ENCODE results near the gene ZNF322.
A peak's percentile ranks its signal among the peaks of the same experiment; 100 is the strongest.

Gene ZNF322

GRCh38 chr6:26623339-26623859, 36.1 kb downstream of the ZNF322 start:
- in situ Hi-C loops (cut with MboI; ENCODE audit: low pct_unique_long_range_greater_than_20kb, low sequenced_read_pairs) = no loop called here
- DNase-seq = no peak

GRCh38 chr6:26613689-26614683, 45.6 kb downstream of the ZNF322 start:
- no peak for DNase-seq
- in situ Hi-C loops (cut with MboI; ENCODE audit: low pct_unique_long_range_greater_than_20kb, low sequenced_read_pairs) = no loop called here

GRCh38 chr6:26613201-26613600, 46.3 kb downstream of the ZNF322 start:
- DNase-seq = no peak
- in situ Hi-C loops (cut with MboI; ENCODE audit: low pct_unique_long_range_greater_than_20kb, low sequenced_read_pairs) = no loop called here

GRCh38 chr6:26611599-26611998, 47.9 kb downstream of the ZNF322 start:
- DNase-seq = no peak
- in situ Hi-C loops (cut with MboI; ENCODE audit: low pct_unique_long_range_greater_than_20kb, low sequenced_read_pairs) = no loop called here

GRCh38 chr6:26609463-26609862, 50.1 kb downstream of the ZNF322 start:
- no peak for DNase-seq
- in situ Hi-C loops (cut with MboI; ENCODE audit: low pct_unique_long_range_greater_than_20kb, low sequenced_read_pairs) = no loop called here

GRCh38 chr6:26607434-26608230, 51.9 kb downstream of the ZNF322 start:
- DNase-seq = peak; percentile 81
- in situ Hi-C loops (cut with MboI; ENCODE audit: low pct_unique_long_range_greater_than_20kb, low sequenced_read_pairs) = no loop called here

GRCh38 chr6:26604797-26605196, 54.7 kb downstream of the ZNF322 start:
- DNase-seq = no peak
- in situ Hi-C loops (cut with MboI; ENCODE audit: low pct_unique_long_range_greater_than_20kb, low sequenced_read_pairs) = no loop called here

- in situ Hi-C loops (cut with MboI; ENCODE audit: low pct_unique_long_range_greater_than_20kb, low sequenced_read_pairs) = no loop called here
- no peak for DNase-seq
Measured at GRCh38 chr6:26604026-26604425, 55.5 kb downstream of the ZNF322 start.

GRCh38 chr6:26602262-26602661, 57.3 kb downstream of the ZNF322 start:
- in situ Hi-C loops (cut with MboI; ENCODE audit: low pct_unique_long_range_greater_than_20kb, low sequenced_read_pairs) = no loop called here

GRCh38 chr6:26600759-26601158, 58.8 kb downstream of the ZNF322 start:
- no peak for DNase-seq
- in situ Hi-C loops (cut with MboI; ENCODE audit: low pct_unique_long_range_greater_than_20kb, low sequenced_read_pairs) = no loop called here

More at GRCh38 chr6:26602262-26602661, 57.3 kb downstream of the ZNF322 start:
- no peak for DNase-seq

GRCh38 chr6:26599591-26599990, 60.0 kb downstream of the ZNF322 start:
- no peak for DNase-seq
- in situ Hi-C loops (cut with MboI; ENCODE audit: low pct_unique_long_range_greater_than_20kb, low sequenced_read_pairs) = no loop called here

- in situ Hi-C loops (cut with MboI; ENCODE audit: low pct_unique_long_range_greater_than_20kb, low sequenced_read_pairs) = no loop called here
- DNase-seq = no peak
Measured at GRCh38 chr6:26599134-26599533, 60.4 kb downstream of the ZNF322 start.

GRCh38 chr6:26598267-26598666, 61.3 kb downstream of the ZNF322 start:
- in situ Hi-C loops (cut with MboI; ENCODE audit: low pct_unique_long_range_greater_than_20kb, low sequenced_read_pairs) = no loop called here
- no peak for DNase-seq

GRCh38 chr6:26597821-26598220, 61.7 kb downstream of the ZNF322 start:
- DNase-seq = no peak
- in situ Hi-C loops (cut with MboI; ENCODE audit: low pct_unique_long_range_greater_than_20kb, low sequenced_read_pairs) = no loop called here

- no peak for DNase-seq
- in situ Hi-C loops (cut with MboI; ENCODE audit: low pct_unique_long_range_greater_than_20kb, low sequenced_read_pairs) = no loop called here
Measured at GRCh38 chr6:26597389-26597766, 62.2 kb downstream of the ZNF322 start.

- in situ Hi-C loops (cut with MboI; ENCODE audit: low pct_unique_long_range_greater_than_20kb, low sequenced_read_pairs) = no loop called here
- peak; percentile 98 for DNase-seq
Measured at GRCh38 chr6:26596579-26597388, 62.8 kb downstream of the ZNF322 start, which contains the start of gene ABT1. ABT1 (plus strand) TSS chr6:26596953; CDS start chr6:26596983, 30 bp downstream.

- DNase-seq = peak; percentile 93
- in situ Hi-C loops (cut with MboI; ENCODE audit: low pct_unique_long_range_greater_than_20kb, low sequenced_read_pairs) = no loop called here
Measured at GRCh38 chr6:26595669-26596269, 63.8 kb downstream of the ZNF322 start.

- DNase-seq = peak; percentile 45
- in situ Hi-C loops (cut with MboI; ENCODE audit: low pct_unique_long_range_greater_than_20kb, low sequenced_read_pairs) = no loop called here
Measured at GRCh38 chr6:26594730-26595632, 64.6 kb downstream of the ZNF322 start.

Data from KBM-7 (cell line).